Thoracic aorta endothelial cell (primary cell): ENCODE data around the gene CUL3. TPM values are rescaled to one million over a fixed set of nuclear protein-coding genes. Genes with fewer than 3 reads are reported as not detected.

Experiments
- total RNA-seq: library from RNA; depleted of rRNA; stranded (reverse); fragments of >200 nt; gene quantifications from 2 replicates; pipeline ENCODE4 v1.2.3, GENCODE V29; 2012

The CUL3 gene
- total RNA-seq, result 111 and 112 TPM in 2 replicates

GRCh38 chr2:224585211-224586088 is at the start of gene CUL3:
Gene CUL3, minus strand, starts transcription at chr2:224585363. Its CDS starts 354 bp downstream, at chr2:224585009.

Other genes starting within 250 kb of the CUL3 start
- gene FAM124B, start 183.3 kb downstream of the CUL3 start, total RNA-seq, result 94.2 and 125 TPM in 2 replicates
- gene CCDC195, start 131.0 kb upstream of the CUL3 start, total RNA-seq, result not detected in 2 replicates